ENCODE results near the gene TENM4.
"Not testable (repeated sequence)": the region's sequence is repeated elsewhere in the genome, so short reads cannot be mapped to it uniquely, and the experiment has no call there.

TENM4 gene

DNA sequence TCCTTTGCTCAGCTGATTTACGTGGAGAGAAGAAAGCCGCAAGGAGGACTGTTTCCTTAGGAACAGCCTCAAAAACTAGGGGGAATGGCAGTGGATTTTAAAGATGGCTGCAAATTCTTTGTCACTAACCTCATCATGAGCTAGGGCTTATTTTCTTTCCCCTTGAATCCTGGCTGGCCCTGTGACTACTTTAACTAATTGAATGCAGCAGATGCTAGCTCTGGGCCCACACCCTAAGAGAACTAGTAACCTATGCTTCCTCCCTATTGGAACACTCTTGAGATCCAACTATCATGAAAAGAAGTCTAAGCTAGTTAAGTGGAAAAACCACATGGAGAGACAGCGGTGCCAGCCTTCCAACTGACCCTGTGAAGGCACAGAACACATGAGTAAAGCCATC is 444.8 kb downstream of the TENM4 start:
- DNase-seq, result no peak

GRCh38 chr11:78995171-78995570 is 445.7 kb downstream of the TENM4 start:
- DNase-seq, result no peak

- DNase-seq, result no peak
These were observed 446.9 kb downstream of the TENM4 start for GRCh38 chr11:78993802-78994430.

- DNase-seq, result peak; percentile 64
These were observed 449.1 kb downstream of the TENM4 start for GRCh38 chr11:78991681-78992080.

DNA sequence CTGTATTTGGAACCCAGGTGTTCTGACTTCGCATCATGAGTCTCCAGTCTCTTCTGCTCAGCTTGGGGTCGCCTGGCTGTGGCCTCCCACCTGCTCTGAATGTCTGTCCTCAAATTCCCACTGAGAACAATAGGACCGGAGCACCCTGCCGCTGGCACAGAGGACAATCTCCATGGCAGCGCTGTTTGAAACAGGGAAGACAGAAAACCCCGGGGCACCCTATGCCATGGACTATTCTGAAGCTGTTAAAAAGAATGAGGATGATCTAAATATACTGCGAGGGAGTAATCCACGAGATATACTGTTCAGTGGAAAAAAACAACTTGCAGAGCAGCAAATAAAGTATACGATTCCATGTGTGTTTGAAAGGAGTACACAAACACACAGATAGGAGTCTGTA is 450.6 kb downstream of the TENM4 start:
- DNase-seq, result peak; percentile 27

DNA sequence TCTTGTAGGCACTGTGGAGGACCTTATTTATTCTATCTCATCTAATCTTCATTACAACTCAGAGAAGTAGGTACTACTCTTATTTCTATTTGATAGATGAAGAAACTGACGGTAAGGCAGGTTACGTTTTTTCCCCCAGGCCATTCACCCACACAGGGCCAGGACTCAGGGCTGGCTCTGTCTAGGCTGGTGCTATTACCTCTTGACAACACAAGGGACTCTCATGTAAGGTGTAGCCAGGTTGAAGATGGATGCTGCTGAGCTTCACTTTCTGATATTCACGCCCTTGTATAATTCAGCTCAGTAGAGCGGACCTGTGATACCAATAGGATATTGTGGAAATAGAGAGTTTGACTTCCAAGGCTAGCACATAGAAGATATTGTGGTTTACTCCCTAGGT is 453.1 kb downstream of the TENM4 start:
- no peak for DNase-seq

DNA sequence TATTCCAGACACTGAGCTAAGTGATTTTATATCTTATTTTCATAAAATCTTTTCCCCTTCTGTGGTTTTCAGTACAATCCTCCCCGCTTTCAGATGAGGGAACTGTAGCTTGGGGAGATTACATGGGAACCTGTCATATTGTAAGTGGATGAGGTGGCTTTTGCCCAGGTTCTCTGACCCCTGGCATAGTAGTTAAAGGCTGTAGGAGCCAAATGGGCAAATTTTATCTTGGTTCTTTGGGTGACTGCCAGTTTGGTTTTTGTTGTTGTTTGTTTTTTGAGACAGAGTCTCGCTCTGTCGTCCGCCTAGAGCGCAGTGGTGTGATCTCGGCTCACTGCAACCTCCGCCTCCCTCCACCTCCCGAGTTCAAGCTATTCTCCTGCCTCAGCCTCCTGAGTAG is 454.5 kb downstream of the TENM4 start:
- DNase-seq, result no peak

GRCh38 chr11:78985663-78986062 is 455.2 kb downstream of the TENM4 start:
- no peak for DNase-seq

- no peak for DNase-seq
These were observed 458.4 kb downstream of the TENM4 start for GRCh38 chr11:78982473-78982872.

DNA sequence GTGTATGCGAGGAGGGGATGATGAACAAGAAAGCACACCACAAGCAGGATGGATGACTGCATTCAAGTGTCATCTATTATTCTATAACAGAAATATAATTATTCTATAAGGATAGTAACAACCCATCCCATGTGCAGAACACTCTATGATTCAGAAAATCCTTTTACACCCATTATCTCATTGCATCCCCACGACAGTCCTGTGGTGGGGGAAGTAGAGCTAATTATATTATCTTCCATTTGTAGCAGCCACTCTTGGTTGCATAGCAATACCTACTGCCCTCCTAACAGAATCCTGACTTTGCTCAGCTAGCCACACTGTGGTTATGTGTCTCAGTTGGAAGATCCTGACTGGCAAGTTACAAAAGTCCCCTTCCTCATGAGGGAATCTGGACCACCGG is 459.7 kb downstream of the TENM4 start:
- DNase-seq, result no peak

DNA sequence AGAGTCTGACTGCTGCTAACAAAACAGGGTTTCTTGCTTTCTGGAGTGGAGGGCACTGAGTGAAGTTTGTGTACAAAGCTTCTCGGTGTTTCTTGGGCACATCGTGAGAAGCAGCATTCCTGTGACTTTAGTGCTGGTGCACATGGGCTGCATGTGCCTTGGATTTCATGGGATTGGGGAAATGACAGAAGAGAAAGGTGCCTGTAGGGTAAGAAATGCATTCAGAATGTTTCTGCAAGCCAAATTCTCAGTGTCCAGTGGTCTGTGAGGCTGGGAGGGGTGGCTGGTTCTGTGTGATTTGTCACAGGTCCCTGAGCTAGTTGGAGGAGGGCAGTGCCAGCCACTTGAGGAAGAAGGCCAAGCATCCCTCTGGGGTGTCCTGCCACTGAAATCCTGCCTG is 462.0 kb downstream of the TENM4 start:
- no peak for DNase-seq

DNA sequence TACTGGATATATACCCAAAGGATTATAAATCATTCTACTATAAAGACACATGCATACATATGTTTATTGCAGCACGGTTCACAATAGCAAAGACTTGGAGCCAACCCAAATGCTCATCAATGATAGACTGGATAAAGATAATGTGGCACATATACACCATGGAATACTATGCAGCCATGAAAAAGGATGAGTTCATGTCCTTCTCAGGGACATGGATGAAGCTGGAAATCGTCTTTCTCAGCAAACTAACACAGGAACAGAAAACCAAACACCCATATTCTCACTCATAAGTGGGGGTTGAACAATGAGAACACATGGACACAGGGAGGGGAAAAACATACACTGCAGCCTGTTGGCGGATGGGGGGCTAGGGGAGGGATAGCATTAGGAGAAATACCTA is 463.0 kb downstream of the TENM4 start:
- DNase-seq, result not testable (repeated sequence)

GRCh38 chr11:78977009-78977408 is 463.8 kb downstream of the TENM4 start:
- DNase-seq, result no peak

DNA sequence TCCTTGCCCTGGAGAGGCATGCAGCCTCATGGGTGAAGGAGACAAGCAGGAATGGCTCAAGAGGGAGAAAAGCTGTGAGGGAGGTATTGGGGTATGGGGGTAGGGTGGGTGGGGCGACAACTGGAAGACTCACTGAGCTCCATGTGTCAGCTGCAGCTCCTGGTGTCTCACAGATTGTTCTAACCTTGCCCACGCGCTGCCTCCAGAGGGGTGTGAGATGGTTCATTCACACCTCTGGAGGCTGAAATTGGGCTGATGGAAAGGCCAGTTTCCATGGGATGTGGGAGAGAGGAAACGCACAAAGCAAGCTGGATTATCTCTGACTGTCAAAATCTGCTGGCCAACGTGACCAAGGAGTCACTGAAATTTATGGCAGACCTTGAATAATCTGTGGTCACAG is 465.7 kb downstream of the TENM4 start:
- no peak for DNase-seq

DNA sequence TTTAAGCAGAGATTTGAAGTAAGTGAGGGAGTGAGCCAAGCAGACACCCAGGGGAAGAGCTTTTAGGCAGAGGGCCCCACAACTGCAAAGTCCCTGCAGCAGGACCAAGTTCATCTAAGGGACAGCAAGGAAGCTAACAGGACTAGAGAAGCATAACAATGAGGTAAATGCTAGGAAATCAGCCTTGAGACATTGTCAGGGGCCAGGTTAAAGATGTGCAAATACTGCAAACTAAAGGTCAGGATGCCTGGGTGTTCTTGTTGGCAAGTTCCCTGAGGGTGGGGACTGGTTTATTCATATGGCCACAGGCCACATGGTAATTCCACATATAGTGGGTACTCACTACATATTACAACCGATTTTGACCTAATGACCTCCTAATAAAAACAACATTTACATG is 467.0 kb downstream of the TENM4 start:
- DNase-seq, result no peak

GRCh38 chr11:78972590-78972989 is 468.2 kb downstream of the TENM4 start:
- no peak for DNase-seq

DNA sequence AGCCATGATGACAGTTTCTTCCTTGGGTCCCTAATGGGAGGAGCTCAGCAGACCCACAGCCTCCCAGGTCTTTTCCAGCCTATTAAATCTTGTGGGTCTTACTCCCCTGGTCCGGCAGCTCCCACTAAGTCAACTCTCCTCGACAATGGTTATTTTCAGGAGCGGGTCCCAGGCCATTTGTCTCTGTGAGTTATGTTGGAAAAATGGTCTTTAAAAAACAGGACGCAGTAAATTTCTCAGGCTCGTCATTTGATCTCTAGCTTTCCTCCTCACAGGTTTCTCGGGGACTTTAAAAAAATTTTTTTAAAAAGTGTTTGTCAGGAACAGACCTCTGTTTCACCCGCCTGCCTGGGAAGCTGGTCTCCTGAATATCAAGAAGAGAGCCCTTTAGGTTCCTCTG is 468.7 kb downstream of the TENM4 start:
- no peak for DNase-seq

DNA sequence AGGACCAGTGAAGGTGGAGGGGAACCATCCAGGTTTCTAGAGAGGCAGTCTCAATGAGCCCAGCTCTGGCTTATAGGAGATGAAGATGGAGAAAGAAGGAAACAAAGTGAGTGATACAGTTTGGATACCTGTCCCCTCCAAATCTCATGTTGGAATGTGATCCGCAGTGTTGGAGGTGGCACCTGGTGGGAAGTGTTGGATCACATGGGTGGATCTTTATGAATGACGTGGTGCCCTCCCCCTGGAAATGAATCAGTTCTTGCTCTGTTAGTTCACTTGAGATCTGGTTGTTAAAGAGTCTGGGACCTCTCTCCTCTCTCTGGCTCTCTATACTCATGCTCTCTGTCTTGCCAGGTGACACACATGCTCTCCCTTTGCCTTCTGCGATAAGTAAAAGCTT is 473.0 kb downstream of the TENM4 start:
- DNase-seq, result no peak

DNA sequence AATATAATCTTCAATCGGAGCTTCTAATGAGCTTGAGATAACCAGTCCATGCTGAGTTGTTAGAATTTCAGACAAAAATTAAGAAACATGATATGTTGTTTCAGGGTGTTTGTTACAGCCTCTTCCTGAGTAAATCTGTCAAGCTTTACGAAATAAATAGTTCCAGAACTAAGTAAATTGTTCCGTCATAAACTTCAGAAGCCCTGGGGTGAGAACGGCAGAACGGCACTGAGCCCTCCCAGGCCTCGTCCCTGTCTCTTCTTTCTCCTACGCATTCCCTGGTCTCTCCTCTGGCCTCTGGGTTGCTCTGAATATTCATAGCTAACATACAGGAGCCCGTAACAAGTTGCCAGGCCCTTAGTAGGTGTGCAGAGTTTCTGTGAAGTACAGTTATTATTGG is 475.4 kb downstream of the TENM4 start:
- no peak for DNase-seq

DNA sequence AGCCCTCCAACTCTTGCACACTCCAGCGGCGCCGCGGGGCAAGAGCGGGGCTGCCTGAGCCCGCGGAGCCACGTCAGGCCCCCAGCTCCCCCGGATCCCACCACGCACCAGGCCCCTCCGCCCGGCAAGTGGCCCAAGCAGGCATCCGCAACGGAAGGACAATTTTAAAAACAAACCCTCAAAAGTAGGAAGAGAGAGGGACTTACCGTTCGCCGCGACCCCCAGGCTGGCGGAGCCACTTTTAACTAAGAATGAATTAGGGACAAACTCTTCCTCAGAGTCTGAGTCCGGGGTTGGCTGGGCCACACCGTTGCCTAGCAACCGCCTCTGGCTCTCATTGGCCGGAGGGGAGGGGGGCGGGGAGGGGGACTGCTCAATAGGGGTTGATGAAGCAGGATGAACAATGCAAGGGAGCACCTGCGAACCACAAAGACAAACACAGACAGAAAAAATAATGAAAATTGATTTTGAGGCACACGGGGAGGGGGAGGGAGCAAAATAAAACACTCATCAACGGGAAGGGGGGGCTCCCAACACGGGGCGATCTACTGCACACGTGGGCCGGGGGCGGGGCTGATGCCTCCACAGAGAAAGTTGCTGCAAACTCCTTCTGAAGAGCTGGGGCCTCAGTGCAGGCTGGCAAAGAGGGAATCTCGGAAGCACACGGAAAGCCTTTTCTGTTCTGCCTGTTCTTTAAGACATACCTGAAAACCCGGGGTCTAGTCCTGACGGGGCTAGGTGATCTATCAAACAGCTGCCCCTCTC is 478.7 kb downstream of the TENM4 start:
- DNase-seq, result no peak

DNA sequence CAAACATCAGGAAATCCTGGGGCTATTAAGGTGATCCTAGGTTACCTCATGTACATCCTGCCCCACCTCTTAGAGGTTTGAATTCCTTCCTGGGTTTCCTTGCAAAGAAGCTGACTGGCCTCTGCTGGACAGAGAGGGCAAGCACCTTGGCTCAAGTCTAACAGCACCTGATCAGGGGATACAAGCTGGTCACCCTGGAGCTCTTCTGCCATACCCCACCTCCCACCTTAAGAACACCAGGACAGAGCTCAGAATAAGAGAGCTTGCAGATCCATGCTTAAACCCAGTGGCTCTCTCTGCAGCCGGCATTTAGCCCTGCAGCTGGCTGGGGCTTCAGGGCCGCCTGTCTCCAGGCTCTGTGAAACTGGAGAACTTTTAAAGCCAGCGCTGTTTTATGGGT is 479.6 kb downstream of the TENM4 start:
- DNase-seq, result no peak

DNA sequence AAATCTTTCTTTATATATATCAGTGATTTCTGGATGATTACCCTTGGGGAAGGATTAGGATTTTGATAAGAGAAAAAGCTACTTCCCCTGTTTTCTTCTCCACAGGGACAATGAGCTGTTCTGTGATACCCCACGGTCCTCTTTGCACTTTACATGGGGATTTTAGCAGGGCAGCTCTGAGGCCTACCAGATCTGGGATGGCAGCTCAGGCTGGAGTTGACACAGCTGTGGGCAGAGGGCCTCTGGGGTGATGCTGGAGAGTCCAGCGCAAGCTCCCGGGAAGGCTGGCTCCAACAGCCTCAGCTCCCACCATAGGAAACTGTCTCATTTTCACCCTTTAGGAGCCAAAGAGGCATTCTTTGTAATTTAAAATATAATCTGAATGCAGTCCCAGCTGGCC is 482.4 kb downstream of the TENM4 start:
- DNase-seq, result no peak

DNA sequence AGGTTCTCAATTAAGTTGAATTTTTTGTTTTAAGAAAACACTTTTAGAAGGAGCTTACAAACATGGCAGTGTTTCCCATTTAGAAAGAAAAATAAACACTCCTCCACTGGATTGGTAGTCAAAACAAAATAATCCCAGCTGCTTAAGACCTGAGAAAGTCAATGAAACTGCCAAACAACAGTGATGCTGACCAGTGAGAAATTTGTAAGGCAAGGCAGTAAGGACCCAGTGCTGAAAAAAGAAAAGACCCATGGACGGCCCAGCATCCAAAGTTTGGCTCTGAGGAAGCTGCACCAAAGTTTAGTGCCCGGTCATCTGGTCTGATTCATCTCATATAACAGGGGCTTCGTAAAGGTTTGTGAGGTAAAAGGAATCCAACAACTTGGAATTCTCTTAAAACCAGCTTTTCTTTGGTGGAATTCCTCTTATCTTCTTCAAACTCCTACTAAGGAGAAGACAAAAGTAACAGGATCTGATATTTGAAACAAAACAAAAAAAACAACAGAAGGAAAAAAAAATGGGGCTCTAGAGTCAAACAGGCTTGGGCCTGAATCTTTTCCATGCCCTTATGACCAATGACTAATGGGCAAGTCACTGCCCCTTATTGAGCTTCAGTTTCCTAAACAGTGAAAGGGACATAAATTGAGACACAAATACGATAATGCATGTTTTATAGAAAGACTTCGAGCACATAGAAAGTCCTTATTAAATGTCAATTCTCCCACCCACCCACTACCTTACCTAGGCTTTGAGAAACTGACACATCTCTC is 483.2 kb downstream of the TENM4 start:
- DNase-seq, result no peak

GRCh38 chr11:78954696-78955095 is 486.1 kb downstream of the TENM4 start:
- no peak for DNase-seq
